Amniotic epithelial cell (primary cell): Measurements from ENCODE around the gene REG1A.

Source experiments
- DNase-seq: peaks from one replicate; pipeline ENCODE4 v3.0.0-alpha.2; 2010; ENCODE audit warnings: low read depth

REG1A gene

DNA sequence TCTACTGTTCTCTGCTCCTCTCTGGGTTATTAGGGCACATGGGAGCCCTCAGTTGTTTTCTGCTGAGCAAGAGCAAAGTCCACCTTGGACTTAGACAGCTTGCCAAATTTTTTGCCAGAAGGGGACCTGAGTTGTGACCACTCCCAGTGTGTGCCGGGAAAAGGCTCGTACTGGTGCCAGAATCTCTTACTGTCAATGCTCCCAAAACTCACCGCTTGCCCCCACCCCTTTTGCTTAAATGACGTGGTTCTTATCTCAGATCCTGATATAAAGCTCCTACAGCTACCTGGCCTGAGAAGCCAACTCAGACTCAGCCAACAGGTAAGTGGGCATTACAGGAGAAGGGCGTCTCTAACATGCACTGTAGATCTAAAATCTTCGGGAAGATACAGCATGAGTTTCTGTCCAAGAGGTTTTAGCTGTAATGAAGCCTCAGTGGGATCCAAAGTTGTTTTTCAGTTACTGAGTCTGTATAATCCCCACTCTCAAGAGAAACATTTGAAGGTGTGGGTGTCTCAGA, at the start of gene REG1A:
Gene REG1A, plus strand, starts transcription at position 295 of the 520 bp plus-strand sequence. CDS start 374 bp downstream, outside the sequence.
- DNase-seq, result no peak

- no peak for DNase-seq
These were observed 49.2 kb upstream of the REG1A start for GRCh38 chr2:79071078-79071477.

DNA sequence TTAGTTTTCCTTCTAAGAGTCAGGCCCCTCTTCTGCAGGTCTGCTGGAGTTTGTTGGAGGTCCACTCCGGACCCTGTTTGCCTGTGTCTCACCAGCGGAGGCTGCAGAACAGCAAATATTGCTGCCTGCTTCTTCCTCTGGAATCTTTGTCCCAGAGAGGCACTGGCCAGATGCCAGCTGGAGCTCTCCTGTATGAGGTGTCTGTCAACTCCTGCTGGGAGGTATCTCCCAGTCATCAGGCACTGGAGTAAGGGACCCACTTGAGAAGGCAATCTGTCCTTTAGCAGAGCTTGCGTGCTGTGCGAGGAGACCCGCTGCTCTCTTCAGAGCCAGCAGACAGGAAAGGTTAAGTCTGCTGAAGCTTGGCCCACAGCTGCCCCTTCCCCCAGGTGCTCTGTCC, 37.3 kb upstream of the REG1A start:
- DNase-seq, result no peak

GRCh38 chr2:79083597-79084251, 36.6 kb upstream of the REG1A start:
- no peak for DNase-seq

- DNase-seq, result no peak
These were observed 35.7 kb upstream of the REG1A start for GRCh38 chr2:79084495-79085135.

- DNase-seq, result no peak
These were observed 34.9 kb upstream of the REG1A start for GRCh38 chr2:79085382-79085781.

GRCh38 chr2:79086255-79086654, 34.0 kb upstream of the REG1A start:
- no peak for DNase-seq

GRCh38 chr2:79087785-79088364, 32.4 kb upstream of the REG1A start, which contains the start of gene REG1B:
REG1B (minus strand) TSS chr2:79087993; CDS start chr2:79087612, 381 bp downstream.
- DNase-seq, result no peak

GRCh38 chr2:79090693-79091092, 29.6 kb upstream of the REG1A start:
- DNase-seq, result no peak

GRCh38 chr2:79097843-79098242, 22.4 kb upstream of the REG1A start:
- no peak for DNase-seq

DNA sequence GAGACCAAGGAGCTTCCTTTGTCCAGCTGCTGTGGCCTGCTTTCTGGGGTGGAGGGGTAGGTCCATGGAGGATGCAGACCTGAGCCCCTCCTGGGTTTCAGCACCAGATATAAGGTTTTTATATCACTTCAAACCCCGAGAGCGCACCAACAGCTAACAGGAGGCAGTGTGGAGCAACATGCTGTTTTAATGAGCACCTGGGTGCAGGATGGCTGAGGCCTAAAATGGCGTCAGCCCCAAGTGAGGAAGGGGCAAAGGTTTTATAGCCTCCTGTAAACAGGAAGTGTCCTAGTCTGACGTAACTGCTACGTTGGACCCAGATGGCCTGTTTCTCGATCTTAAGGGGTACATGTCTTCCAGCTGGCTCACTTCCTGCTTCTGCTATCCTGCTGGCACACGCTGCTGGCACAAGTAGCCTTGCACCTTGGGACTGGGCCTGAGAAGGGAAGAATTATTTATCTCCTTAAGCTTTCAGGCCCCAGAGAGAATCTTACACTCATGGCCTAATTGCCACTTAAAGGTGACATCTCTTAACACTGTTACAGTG, 21.1 kb upstream of the REG1A start:
- DNase-seq, result no peak

GRCh38 chr2:79100285-79100684, 20.0 kb upstream of the REG1A start:
- DNase-seq, result no peak

DNA sequence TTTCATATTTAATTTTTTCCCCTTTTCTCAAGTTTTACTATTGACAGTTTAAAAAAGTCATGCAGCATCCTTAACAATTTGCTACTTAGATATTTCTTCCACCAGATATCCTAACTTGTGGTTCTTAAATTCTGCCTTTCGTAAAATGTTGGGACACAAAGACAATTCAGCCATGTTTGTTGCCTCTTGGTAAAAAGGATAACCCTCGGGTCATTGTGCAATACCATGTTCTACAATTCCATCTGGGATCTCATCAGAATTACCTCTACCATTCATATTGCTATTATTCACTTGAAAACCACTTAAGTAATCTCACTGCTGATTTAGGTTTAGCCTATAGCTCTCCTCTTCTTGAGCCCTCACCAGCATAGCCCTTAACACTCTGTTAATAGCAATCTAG, 19.3 kb upstream of the REG1A start:
- DNase-seq, result no peak

GRCh38 chr2:79103214-79103613, 17.1 kb upstream of the REG1A start:
- DNase-seq, result no peak

GRCh38 chr2:79105259-79105658, 15.0 kb upstream of the REG1A start:
- DNase-seq, result no peak

DNA sequence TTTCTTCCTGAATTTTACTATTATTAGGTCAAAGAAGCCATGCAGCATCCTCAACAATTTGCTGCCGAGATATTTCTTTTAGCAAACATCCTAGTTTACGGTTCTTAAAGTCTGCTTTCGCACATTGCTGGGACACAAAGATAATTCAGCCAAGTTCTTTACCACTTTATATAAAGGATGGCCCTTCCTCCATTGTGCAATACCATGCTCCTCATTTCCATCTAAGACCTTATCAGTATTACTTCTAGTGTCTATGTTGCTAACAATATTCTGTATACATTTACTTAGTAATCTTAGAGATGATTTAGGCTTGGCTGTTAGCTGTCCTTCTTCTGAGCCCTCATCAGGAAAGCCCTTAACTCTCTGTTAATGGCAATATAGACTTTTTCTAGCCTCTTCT, 8.0 kb upstream of the REG1A start:
- no peak for DNase-seq

DNA sequence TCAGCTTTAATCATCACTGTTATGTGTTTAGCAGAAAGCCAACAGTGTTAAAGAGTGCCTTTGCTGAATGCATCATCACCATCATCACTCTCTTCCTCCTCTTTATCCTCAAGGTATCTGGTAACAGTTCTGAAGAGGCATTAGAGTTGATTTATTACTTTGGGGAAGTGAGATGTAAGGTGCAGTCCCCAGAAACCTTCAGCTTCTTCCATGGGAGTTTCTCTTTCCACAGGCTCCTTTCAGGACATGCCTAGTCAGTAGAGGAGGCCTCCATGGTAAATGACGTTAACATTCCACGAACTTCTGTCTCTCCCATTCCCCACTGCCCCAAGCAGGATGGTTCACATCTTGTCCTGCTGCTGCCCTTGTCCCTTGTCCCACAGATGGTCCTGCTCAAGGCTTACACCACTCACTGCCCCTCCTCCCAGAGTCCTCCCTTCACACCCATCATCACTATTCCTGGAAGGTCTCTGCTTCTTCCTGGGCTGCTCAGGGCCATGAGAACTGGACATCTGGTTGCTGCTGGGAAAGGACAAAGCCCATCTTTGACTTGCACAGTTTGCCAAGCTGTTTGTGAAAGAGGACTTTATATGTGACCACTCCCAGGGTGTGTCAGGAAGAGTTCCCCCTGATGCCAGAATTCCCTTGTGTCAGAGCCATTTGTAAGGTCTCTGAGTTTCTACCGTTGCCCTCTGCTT, 5.3 kb upstream of the REG1A start:
- DNase-seq, result no peak

DNA sequence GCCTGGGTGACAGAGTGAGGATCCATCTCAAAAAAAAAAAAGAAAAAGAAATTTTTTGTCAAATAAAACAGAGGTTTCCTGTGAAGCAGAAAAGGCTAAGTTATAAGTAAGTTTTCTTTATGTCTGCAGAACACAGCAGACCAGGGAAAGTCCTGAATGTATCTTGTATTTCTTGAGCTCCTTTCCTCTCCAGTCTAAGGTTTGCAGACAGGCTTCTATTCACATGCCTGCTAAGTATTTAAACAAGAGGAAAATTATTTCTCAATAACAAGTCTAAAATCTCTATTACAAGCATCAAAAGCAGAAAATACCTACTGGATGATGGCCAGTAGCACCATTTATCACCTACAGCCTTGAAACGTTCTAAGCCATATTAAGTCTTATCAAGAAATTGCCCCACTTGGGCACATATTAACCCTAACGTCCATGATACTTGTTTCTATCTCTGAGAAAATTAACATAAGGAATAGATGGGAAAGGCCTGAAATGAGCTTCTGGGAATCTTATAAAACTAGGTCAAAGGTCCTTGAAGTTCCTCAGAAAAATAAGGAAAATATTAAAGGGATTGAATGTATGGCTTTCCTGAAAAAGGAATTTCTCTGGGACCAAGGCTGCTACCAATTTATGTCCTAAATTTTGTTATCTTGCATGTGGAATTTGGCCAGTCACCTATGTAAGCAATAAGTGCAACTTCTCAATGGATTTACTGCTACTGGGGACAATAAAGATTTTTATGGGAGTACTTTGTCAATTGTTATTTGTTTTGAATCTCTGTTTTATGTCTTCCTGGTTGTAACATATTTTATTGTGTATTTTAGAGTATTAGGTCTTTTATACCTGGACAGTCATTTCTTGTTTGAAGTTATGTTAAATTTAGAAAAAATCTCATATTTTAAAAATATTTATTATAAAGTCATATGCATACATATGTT, 3.0 kb upstream of the REG1A start:
- DNase-seq, result no peak

GRCh38 chr2:79122676-79123075, 2.4 kb downstream of the REG1A start:
- no peak for DNase-seq

- no peak for DNase-seq
These were observed 4.8 kb downstream of the REG1A start for GRCh38 chr2:79124907-79125720.

DNA sequence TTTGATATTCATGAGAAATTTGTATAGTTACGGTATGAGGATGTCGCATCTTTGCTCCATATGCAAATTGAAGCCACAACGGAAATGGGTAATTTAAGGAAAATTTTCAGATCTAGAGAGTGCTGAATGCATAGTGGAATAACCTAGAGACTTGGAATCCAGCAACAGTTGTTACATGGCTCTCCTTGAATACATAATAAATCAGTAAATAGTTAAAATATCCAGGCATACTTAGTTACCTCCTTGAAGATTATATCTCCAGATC, 5.4 kb downstream of the REG1A start:
- DNase-seq, result no peak
